Right kidney (tissue), 1 donor: ENCODE data around the gene PRKCA.

Experiments used
- DNase-seq: peaks from one replicate; pipeline ENCODE4 v3.0.0-alpha.2; 2016

PRKCA gene

GRCh38 chr17:66811683-66812054 lies 509.3 kb downstream of the PRKCA start:
- no peak for DNase-seq

GRCh38 chr17:66812571-66812970 lies 510.2 kb downstream of the PRKCA start:
- no peak for DNase-seq

- DNase-seq, result no peak
These were observed 510.9 kb downstream of the PRKCA start for GRCh38 chr17:66813296-66813695.

GRCh38 chr17:66814026-66814425 lies 511.6 kb downstream of the PRKCA start:
- DNase-seq, result no peak

GRCh38 chr17:66814570-66814969 lies 512.2 kb downstream of the PRKCA start:
- DNase-seq, result no peak

- no peak for DNase-seq
These were observed 515.3 kb downstream of the PRKCA start for GRCh38 chr17:66817750-66818149.

- no peak for DNase-seq
These were observed 517.1 kb downstream of the PRKCA start for GRCh38 chr17:66819466-66819865.

- DNase-seq, result no peak
These were observed 519.6 kb downstream of the PRKCA start for GRCh38 chr17:66822009-66822408.

- DNase-seq, result no peak
These were observed 524.4 kb downstream of the PRKCA start for GRCh38 chr17:66826856-66827255.

- peak; percentile 69 for DNase-seq
These were observed 527.0 kb downstream of the PRKCA start for GRCh38 chr17:66829386-66829864.

GRCh38 chr17:66829883-66830282 lies 527.5 kb downstream of the PRKCA start:
- DNase-seq, result no peak

- no peak for DNase-seq
These were observed 528.0 kb downstream of the PRKCA start for GRCh38 chr17:66830451-66830850.

- no peak for DNase-seq
These were observed 529.2 kb downstream of the PRKCA start for GRCh38 chr17:66831383-66832210.

- DNase-seq, result no peak
These were observed 530.8 kb downstream of the PRKCA start for GRCh38 chr17:66833201-66833600.

- DNase-seq, result peak; percentile 43
These were observed 532.1 kb downstream of the PRKCA start for GRCh38 chr17:66834426-66834918.

GRCh38 chr17:66834919-66835454 lies 532.6 kb downstream of the PRKCA start, which contains the start of gene CACNG5:
CACNG5 (plus strand) TSS chr17:66835117; CDS start chr17:66877333, 42,216 bp downstream.
- DNase-seq, result peak; percentile 55

GRCh38 chr17:66835476-66835875 lies 533.1 kb downstream of the PRKCA start:
- DNase-seq, result peak; percentile 19

- DNase-seq, result peak; percentile 3
These were observed 533.9 kb downstream of the PRKCA start for GRCh38 chr17:66836063-66837005.

- no peak for DNase-seq
These were observed 534.8 kb downstream of the PRKCA start for GRCh38 chr17:66837226-66837625.

- DNase-seq, result no peak
These were observed 535.7 kb downstream of the PRKCA start for GRCh38 chr17:66837885-66838665.

GRCh38 chr17:66839616-66840015 lies 537.2 kb downstream of the PRKCA start:
- no peak for DNase-seq

- no peak for DNase-seq
These were observed 537.6 kb downstream of the PRKCA start for GRCh38 chr17:66840061-66840460.
